HL-60 (cell line): Measurements from ENCODE around the gene GRIK2.

Experiments
- DNase-seq, 2 experiments: peaks; one replicate each; pipeline ENCODE4 v3.0.0-alpha.2; 2010 to 2020; ENCODE audit warnings: low read depth in 1 of 2, low spot score in 1 of 2
- H3K27ac ChIP-seq: fragments of 250-450 bp; sonication (Bioruptor Pico); replicated peaks from 2 replicates; pipeline ENCODE4 v1.5.1; 2020; ENCODE audit warnings: mild to moderate bottlenecking, moderate library complexity
- H3K27me3 ChIP-seq: fragments of 250-450 bp; sonication (Bioruptor Pico); 2 replicates; pipeline ENCODE4 v1.5.1; 2021; ENCODE audit warnings: mild to moderate bottlenecking, moderate library complexity; ENCODE audit not compliant: insufficient read depth, poor library complexity, severe bottlenecking
- H3K4me3 ChIP-seq: replicated peaks from 2 replicates; pipeline ENCODE4 v1.5.1; 2011; ENCODE audit warnings: mild to moderate bottlenecking, control low read depth, low read length; ENCODE audit not compliant: insufficient read depth
- GABPA ChIP-seq: IDR thresholded peaks from 2 replicates; pipeline ENCODE4 v1.6.1; 2012; ENCODE audit warnings: low read depth
- POLR2AphosphoS5 ChIP-seq: IDR thresholded peaks from 2 replicates; pipeline ENCODE4 v1.6.1; 2012; ENCODE audit warnings: low read depth
- SPI1 ChIP-seq: IDR thresholded peaks from 2 replicates; pipeline ENCODE4 v1.6.1; 2012; ENCODE audit warnings: low read depth, mild to moderate bottlenecking, borderline replicate concordance
- TF ChIP-seq, protein P1 (sequence below): IDR thresholded peaks from one replicate; pipeline ENCODE4 v1.5.1; 2011; ENCODE audit warnings: low read length, control low read depth, inconsistent platforms; ENCODE audit not compliant: insufficient read depth
- TF ChIP-seq, protein P2 (sequence below): IDR thresholded peaks from 2 replicates; pipeline ENCODE4 v1.6.1; 2012; ENCODE audit warnings: low read depth; ENCODE audit not compliant: insufficient replicate concordance

GRIK2 gene

DNA sequence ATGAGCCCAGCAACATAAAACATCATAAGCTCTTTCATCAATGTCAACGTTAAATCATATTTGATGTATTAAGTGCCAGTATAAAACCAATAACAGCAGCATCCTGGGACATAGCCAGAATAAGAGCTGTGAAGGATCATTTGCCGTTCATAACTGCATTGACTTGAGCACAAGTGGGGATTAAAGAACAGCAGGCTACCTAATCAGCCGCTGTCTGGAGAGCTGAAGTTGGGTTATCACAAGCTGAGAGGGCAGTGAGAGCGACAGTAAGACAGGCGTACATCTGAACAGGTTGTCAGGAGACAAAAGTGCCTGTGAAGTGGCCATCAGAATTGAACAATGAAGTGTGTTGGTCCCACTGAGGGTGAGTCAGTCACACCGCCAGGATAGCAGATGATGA, 269.6 kb downstream of the GRIK2 start:
- H3K27ac ChIP-seq: no peak overlapping the region

DNA sequence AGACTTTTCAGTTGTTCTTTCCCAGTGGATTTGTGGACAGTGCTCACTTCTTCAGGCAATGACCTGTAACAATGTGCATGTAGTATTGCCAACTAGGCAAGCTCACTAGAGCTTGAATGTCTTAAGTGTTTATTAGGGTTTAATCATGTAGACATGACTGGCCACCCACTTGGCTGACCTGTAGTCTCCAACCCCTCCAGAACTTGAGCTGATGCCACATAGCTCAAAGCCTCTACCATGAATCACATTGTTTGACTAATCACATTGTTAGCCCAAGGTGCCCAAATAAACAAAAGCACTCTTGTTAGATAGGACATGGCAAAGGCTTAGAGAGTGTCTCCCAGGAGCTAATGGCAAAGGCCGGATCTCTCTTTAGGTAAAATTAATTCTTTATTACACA, 272.7 kb downstream of the GRIK2 start:
- Histone ChIP-seq H3K4me3 (no peak overlapping the region), H3K27me3 (no peaks in the 10 kb centered on the region), H3K27ac (no peak overlapping the region)
- TF ChIP-seq GABPA (no peak), SPI1 (no peak), POLR2AphosphoS5 (no peak)
- TF ChIP-seq, protein P1, sequence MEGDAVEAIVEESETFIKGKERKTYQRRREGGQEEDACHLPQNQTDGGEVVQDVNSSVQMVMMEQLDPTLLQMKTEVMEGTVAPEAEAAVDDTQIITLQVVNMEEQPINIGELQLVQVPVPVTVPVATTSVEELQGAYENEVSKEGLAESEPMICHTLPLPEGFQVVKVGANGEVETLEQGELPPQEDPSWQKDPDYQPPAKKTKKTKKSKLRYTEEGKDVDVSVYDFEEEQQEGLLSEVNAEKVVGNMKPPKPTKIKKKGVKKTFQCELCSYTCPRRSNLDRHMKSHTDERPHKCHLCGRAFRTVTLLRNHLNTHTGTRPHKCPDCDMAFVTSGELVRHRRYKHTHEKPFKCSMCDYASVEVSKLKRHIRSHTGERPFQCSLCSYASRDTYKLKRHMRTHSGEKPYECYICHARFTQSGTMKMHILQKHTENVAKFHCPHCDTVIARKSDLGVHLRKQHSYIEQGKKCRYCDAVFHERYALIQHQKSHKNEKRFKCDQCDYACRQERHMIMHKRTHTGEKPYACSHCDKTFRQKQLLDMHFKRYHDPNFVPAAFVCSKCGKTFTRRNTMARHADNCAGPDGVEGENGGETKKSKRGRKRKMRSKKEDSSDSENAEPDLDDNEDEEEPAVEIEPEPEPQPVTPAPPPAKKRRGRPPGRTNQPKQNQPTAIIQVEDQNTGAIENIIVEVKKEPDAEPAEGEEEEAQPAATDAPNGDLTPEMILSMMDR: no peak
- TF ChIP-seq, protein P2, sequence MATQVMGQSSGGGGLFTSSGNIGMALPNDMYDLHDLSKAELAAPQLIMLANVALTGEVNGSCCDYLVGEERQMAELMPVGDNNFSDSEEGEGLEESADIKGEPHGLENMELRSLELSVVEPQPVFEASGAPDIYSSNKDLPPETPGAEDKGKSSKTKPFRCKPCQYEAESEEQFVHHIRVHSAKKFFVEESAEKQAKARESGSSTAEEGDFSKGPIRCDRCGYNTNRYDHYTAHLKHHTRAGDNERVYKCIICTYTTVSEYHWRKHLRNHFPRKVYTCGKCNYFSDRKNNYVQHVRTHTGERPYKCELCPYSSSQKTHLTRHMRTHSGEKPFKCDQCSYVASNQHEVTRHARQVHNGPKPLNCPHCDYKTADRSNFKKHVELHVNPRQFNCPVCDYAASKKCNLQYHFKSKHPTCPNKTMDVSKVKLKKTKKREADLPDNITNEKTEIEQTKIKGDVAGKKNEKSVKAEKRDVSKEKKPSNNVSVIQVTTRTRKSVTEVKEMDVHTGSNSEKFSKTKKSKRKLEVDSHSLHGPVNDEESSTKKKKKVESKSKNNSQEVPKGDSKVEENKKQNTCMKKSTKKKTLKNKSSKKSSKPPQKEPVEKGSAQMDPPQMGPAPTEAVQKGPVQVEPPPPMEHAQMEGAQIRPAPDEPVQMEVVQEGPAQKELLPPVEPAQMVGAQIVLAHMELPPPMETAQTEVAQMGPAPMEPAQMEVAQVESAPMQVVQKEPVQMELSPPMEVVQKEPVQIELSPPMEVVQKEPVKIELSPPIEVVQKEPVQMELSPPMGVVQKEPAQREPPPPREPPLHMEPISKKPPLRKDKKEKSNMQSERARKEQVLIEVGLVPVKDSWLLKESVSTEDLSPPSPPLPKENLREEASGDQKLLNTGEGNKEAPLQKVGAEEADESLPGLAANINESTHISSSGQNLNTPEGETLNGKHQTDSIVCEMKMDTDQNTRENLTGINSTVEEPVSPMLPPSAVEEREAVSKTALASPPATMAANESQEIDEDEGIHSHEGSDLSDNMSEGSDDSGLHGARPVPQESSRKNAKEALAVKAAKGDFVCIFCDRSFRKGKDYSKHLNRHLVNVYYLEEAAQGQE: no peak
- no peak for DNase-seq

More for the DNA sequence above, 269.6 kb downstream of the GRIK2 start:
- TF ChIP-seq GABPA: no peak
- TF ChIP-seq SPI1: no peak
- TF ChIP-seq, protein P1: no peak
- TF ChIP-seq POLR2AphosphoS5: no peak
- TF ChIP-seq, protein P2: no peak
- H3K27me3 ChIP-seq: no peaks in the 10 kb centered on the region
- no peak overlapping the region for H3K4me3 ChIP-seq
- no peak for DNase-seq

DNA sequence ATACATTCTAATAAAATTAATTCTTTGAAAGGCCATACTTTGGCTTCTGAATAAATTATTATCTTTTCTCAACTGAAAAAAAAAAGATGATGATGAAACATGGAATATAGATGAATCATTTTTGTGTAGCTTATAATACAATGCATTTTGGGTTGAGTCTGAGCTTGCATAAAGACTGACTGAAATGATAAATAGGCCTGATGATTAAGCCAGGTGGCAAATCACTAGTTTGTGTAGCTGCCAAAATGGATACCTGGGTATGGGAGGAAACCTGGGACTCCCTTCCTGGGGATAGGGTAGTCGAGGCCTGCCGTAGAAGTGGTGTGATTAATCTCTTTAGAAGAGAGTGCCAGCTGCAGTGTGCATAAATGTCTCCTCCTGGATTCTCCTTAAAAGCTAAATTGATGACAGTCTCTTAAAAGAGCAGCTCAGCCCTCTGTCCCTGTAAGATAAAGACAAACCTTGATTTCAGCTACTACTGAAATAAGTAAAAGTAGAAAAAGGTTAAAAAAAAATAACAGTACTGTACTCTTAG, 275.1 kb downstream of the GRIK2 start:
- Histone ChIP-seq H3K4me3 (no peak overlapping the region), H3K27me3 (no peaks in the 10 kb centered on the region), H3K27ac (no peak overlapping the region)
- DNase-seq: no peak
- TF ChIP-seq, protein P2: no peak
- no peak for TF ChIP-seq SPI1
- TF ChIP-seq POLR2AphosphoS5: no peak
- TF ChIP-seq GABPA: no peak
